Uterus (tissue), 4 donors: ENCODE measurements around the gene SMIM10L1. TPM values are rescaled to one million over a fixed set of nuclear protein-coding genes. Genes with fewer than 3 reads are reported as not detected.

Experiments
- DNase-seq, 2 donors: peaks; one replicate each; pipeline ENCODE4 v3.0.0-alpha.2; 2019 to 2020
- H3K27ac ChIP-seq, 2 donors: fragments of 200-600 bp; sonication (generic); 1 replicate in 1 of 2; 2 replicates in 1 of 2; pipeline ENCODE4 v1.5.1; 2016 to 2018
- H3K27me3 ChIP-seq, 2 donors: fragments of 200-600 bp; sonication (generic); one replicate each; pipeline ENCODE4 v1.5.1; 2018 to 2019; ENCODE audit warnings: control low read depth in 1 of 2
- H3K36me3 ChIP-seq, 2 donors: fragments of 200-600 bp; sonication (generic); one replicate each; pipeline ENCODE4 v1.5.1; 2019; ENCODE audit warnings: control low read depth in 1 of 2
- H3K4me1 ChIP-seq, 2 donors: fragments of 200-600 bp; sonication (generic); one replicate each; pipeline ENCODE4 v1.5.1; 2018 to 2019; ENCODE audit warnings: control low read depth in 1 of 2
- H3K4me3 ChIP-seq, 2 donors: fragments of 200-600 bp; sonication (generic); 1 replicate in 1 of 2; 2 replicates in 1 of 2; pipeline ENCODE4 v1.5.1; 2018 to 2019; ENCODE audit warnings: mild to moderate bottlenecking in 1 of 2
- H3K9me3 ChIP-seq, 2 donors: fragments of 200-600 bp; sonication (generic); one replicate each; pipeline ENCODE4 v1.5.1; 2019; ENCODE audit warnings: control low read depth in 1 of 2
- POLR2A ChIP-seq, 2 donors: fragments of 450-650 bp; IDR thresholded peaks; one replicate each; pipeline ENCODE4 v1.6.1; 2016; ENCODE audit warnings: antibody characterized with exemption in 2 of 2, mild to moderate bottlenecking in 1 of 2, moderate library complexity in 1 of 2
- intact Hi-C: fragments of 100-400 bp; cut with DNase I; formaldehyde crosslinking; loops from one replicate; pipeline ENCODE4 v1.15.1; 2023; ENCODE audit warnings: low total_unique reads
- total RNA-seq, 4 donors: library from RNA; depleted of rRNA in 3 of 4; stranded (reverse); fragments of >200 nt in 3 of 4; gene quantifications; one replicate each; pipeline versions ENCODE4 v1.1.0 to v1.2.4, GENCODE V29; 2014 to 2023
- TF ChIP-seq, protein P1 (sequence below), 4 experiments: fragments of 200-600 bp in 2 of 4; fragments of 450-650 bp in 2 of 4; sonication (generic) in 2 of 4; IDR thresholded peaks; one replicate each; pipeline ENCODE4 v1.5.1; 2016 to 2019; ENCODE audit warnings: antibody characterized with exemption in 4 of 4, mild to moderate bottlenecking in 2 of 4, moderate library complexity in 1 of 4
- donor health status: DM: yes; HTN: yes; CAD: no.

Gene SMIM10L1
- total RNA-seq, 4 donors from 2014 or later = 3.6 to 7.5 (median 7.1) TPM

DNA sequence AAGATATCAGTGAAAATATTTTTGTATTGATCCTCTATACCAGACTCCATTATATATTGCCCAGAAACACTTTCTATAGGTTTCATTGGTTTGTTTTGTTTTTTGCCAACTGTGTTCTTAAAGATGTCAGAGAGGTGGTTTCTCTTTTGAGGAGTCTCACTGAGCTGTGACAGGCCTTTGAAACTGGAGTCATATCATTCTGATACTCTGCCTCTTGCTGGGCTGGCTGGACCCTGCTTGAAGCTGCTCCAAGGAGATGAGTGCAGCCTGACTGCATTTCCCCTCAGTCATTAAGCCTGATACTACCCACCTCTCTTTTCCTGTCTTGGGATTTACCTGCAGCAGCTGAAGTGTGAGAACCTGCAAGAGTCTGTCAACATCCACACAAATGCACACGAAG lies 20.2 kb upstream of the SMIM10L1 start:
- no peak overlapping the region for H3K27ac ChIP-seq
- DNase-seq = no peak
- H3K4me1 ChIP-seq = no peaks in the 10 kb centered on the region
- intact Hi-C loops = no loop called here
- TF ChIP-seq, protein P1, sequence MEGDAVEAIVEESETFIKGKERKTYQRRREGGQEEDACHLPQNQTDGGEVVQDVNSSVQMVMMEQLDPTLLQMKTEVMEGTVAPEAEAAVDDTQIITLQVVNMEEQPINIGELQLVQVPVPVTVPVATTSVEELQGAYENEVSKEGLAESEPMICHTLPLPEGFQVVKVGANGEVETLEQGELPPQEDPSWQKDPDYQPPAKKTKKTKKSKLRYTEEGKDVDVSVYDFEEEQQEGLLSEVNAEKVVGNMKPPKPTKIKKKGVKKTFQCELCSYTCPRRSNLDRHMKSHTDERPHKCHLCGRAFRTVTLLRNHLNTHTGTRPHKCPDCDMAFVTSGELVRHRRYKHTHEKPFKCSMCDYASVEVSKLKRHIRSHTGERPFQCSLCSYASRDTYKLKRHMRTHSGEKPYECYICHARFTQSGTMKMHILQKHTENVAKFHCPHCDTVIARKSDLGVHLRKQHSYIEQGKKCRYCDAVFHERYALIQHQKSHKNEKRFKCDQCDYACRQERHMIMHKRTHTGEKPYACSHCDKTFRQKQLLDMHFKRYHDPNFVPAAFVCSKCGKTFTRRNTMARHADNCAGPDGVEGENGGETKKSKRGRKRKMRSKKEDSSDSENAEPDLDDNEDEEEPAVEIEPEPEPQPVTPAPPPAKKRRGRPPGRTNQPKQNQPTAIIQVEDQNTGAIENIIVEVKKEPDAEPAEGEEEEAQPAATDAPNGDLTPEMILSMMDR (IDR thresholded peaks at IDR 0.05) = no peak
- TF ChIP-seq POLR2A (IDR thresholded peaks at IDR 0.05) = no peak
- no peak overlapping the region for H3K4me3 ChIP-seq
- H3K36me3 ChIP-seq = no peaks in the 10 kb centered on the region
- H3K9me3 ChIP-seq = no peaks in the 10 kb centered on the region
- no peaks in the 10 kb centered on the region for H3K27me3 ChIP-seq

DNA sequence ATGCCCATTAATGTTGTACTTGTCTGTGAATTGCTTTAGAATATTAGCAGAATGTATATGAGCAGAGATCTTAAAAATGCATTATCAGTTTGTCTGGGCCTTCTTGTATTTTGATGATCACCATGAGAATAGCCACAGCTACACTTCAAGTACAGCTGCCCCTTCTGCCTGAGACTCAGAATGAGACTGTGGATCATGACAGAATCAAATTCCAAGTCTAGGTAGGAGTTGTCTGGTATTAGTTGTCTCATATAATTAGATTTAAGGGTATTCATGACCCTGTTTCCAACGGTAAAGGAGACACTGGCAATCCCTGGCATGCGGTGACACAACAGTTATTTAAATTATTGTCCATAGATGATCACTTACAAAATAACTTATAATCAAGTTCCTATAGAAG lies 18.3 kb upstream of the SMIM10L1 start:
- Histone ChIP-seq H3K27ac (no peak overlapping the region), H3K4me1 (no peaks in the 10 kb centered on the region), H3K9me3 (no peaks in the 10 kb centered on the region), H3K27me3 (no peaks in the 10 kb centered on the region), H3K4me3 (no peak overlapping the region), H3K36me3 (no peaks in the 10 kb centered on the region)
- no peak for DNase-seq
- intact Hi-C loops = no loop called here
- TF ChIP-seq, protein P1 (IDR thresholded peaks at IDR 0.05) = no peak
- TF ChIP-seq POLR2A (IDR thresholded peaks at IDR 0.05) = no peak

DNA sequence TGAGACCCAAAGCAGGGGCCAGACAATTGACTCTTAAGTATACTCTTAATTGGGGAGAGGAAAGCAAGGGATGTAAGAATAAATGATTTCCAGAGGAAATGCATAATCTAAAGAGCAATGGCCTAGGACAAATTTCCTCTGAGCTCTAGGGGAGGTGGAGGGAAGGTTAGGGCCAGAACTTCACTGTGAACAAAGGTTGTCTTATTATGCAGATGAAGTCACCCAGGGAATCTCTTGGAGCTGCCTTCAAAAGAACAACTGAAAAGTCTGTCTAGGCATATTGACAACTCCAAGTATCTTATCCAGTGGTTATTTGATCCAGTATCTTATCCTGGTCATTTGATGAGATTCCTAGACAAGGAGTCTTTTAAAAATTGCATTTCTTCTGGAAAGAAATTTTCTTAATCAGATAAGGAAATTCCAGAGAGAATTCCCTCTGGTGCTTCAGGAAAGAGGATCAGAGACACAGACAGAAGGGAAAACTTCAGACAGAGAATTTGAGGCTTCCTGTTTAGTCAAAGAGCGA lies 16.5 kb upstream of the SMIM10L1 start:
- intact Hi-C loops = no loop called here

DNA sequence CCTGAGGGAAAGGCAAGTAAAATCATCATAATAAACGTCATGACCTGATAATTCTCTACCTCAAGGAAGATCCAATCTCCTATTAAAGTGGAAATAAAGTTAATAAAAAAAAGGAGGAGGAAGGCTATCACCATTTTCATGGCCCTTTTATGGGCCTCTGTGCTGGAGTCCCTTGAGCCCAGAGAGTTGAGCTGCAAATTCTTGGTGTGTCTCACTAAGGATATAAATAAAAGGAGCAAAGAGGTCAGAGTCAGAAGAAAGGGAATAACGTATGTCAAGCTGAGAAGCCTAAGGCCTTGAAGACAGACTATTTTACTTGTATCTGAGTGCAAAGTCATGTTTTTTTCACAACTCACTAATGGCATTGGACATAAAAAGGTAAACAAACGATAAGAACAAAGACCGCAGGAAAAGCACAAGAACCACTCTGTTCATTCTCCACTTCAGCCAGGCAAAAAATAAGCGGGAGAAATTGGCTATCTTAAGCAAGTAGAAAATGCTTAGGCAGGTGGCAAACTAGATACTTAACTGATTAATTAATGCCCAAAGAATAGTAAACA lies 12.0 kb upstream of the SMIM10L1 start:
- Histone ChIP-seq H3K27me3 (no peaks in the 10 kb centered on the region), H3K9me3 (no peaks in the 10 kb centered on the region), H3K4me3 (no peak overlapping the region), H3K36me3 (no peaks in the 10 kb centered on the region), H3K27ac (no peak overlapping the region), H3K4me1 (no peaks in the 10 kb centered on the region)
- intact Hi-C loops = no loop called here
- no peak for DNase-seq
- TF ChIP-seq POLR2A (IDR thresholded peaks at IDR 0.05) = no peak
- TF ChIP-seq, protein P1 (IDR thresholded peaks at IDR 0.05) = no peak

More for the DNA sequence above, 16.5 kb upstream of the SMIM10L1 start:
- no peaks in the 10 kb centered on the region for H3K4me1 ChIP-seq
- no peaks in the 10 kb centered on the region for H3K27me3 ChIP-seq
- DNase-seq = no peak
- no peaks in the 10 kb centered on the region for H3K36me3 ChIP-seq
- H3K27ac ChIP-seq = no peak overlapping the region
- no peak overlapping the region for H3K4me3 ChIP-seq
- H3K9me3 ChIP-seq = no peaks in the 10 kb centered on the region
- TF ChIP-seq POLR2A (IDR thresholded peaks at IDR 0.05) = no peak
- TF ChIP-seq, protein P1 (IDR thresholded peaks at IDR 0.05) = no peak

DNA sequence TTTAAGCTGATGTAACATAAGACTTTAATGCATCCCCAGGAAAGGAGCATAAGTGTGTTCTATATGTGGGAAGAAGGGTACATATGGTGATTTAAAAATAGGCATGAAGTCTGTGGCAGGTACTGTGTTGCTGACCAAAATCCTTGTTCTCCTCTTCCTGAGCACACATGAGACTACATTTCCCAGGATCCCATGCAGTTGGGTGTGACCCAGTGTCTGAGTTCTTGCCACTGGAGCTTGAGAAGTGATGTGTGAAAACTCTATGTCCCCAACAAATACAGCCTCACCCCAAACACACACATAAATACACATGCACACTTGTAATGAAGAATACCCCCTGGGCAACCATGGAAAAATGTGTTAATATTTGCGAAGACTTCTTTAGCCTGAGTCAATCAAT lies 8.5 kb upstream of the SMIM10L1 start:
- Histone ChIP-seq H3K4me1 (no peaks in the 10 kb centered on the region), H3K36me3 (no peaks in the 10 kb centered on the region), H3K27me3 (no peaks in the 10 kb centered on the region), H3K27ac (no peak overlapping the region), H3K9me3 (no peaks in the 10 kb centered on the region), H3K4me3 (no peak overlapping the region)
- TF ChIP-seq, protein P1 (IDR thresholded peaks at IDR 0.05) = no peak
- TF ChIP-seq POLR2A (IDR thresholded peaks at IDR 0.05) = no peak
- intact Hi-C loops = no loop called here
- DNase-seq = no peak
